Esophagus muscularis mucosa (tissue), 3 donors: ENCODE results near the gene DHTKD1.

ENCODE experiments used
- POLR2A ChIP-seq: fragments of 450-650 bp; IDR thresholded peaks from one replicate; pipeline ENCODE4 v1.6.1; 2017; ENCODE audit warnings: antibody characterized with exemption, moderate library complexity, mild to moderate bottlenecking, low read depth
- POLR2AphosphoS5 ChIP-seq, 2 donors: sonication (generic); formaldehyde crosslinking; IDR thresholded peaks; one replicate each; pipeline ENCODE4 v1.6.1; 2017; ENCODE audit warnings: antibody characterized with exemption in 2 of 2
- TF ChIP-seq, protein P1 (sequence below), 3 experiments: fragments of 200-600 bp in 2 of 3; fragments of 450-650 bp in 1 of 3; sonication (generic) in 2 of 3; IDR thresholded peaks; one replicate each; pipeline ENCODE4 v1.5.1; 2017 to 2019; ENCODE audit warnings: antibody characterized with exemption in 3 of 3, mild to moderate bottlenecking in 2 of 3, moderate library complexity in 1 of 3

DNA sequence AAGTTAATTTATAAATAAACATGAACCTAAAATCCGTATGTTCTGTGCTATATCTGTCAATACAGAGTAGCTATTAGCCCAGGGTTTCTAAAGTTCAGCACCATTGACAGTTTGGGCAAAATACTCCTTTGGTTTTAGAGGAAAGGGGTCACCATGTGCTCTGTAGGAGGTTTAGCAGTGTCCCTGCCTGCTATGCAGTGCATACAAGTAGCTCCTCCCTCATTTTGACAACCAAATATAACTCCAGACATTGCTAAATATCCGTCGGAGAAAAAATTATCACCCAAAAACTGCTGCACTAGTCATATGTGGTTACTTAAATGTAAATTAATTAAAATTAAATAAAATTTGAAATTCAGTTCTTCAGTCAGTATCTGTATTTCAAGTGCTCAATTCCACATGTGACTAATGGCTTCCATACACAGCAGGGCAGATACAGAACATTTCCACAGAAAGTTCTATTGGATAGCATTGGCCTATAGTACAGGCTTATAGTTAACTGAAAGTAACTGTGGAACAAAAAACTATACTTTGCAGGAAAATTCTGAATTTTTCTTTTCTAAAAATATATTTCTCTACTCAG, 32.6 kb upstream of the DHTKD1 start:
- TF ChIP-seq, protein P1, sequence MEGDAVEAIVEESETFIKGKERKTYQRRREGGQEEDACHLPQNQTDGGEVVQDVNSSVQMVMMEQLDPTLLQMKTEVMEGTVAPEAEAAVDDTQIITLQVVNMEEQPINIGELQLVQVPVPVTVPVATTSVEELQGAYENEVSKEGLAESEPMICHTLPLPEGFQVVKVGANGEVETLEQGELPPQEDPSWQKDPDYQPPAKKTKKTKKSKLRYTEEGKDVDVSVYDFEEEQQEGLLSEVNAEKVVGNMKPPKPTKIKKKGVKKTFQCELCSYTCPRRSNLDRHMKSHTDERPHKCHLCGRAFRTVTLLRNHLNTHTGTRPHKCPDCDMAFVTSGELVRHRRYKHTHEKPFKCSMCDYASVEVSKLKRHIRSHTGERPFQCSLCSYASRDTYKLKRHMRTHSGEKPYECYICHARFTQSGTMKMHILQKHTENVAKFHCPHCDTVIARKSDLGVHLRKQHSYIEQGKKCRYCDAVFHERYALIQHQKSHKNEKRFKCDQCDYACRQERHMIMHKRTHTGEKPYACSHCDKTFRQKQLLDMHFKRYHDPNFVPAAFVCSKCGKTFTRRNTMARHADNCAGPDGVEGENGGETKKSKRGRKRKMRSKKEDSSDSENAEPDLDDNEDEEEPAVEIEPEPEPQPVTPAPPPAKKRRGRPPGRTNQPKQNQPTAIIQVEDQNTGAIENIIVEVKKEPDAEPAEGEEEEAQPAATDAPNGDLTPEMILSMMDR (IDR thresholded peaks at IDR 0.05) = no peak
- TF ChIP-seq POLR2AphosphoS5 (IDR thresholded peaks at IDR 0.05) (no peak), POLR2A (no peak)
